Measurements from ENCODE around the gene STAB2.
A peak's percentile ranks its signal among the peaks of the same experiment; 100 is the strongest.

Gene STAB2

GRCh38 chr12:103588680-103589079, 1.6 kb downstream of the STAB2 start:
- no peak for DNase-seq (ENCODE audit: low spot score)

- no peak for DNase-seq (ENCODE audit: low spot score)
Measured at GRCh38 chr12:103589517-103589916, 2.4 kb downstream of the STAB2 start.

GRCh38 chr12:103590271-103590670, 3.2 kb downstream of the STAB2 start:
- DNase-seq (ENCODE audit: low spot score): no peak

- no peak for DNase-seq (ENCODE audit: low spot score)
Measured at GRCh38 chr12:103596981-103597380, 9.9 kb downstream of the STAB2 start.

GRCh38 chr12:103599274-103599673, 12.2 kb downstream of the STAB2 start:
- DNase-seq (ENCODE audit: low spot score): no peak

GRCh38 chr12:103600967-103601728, 14.1 kb downstream of the STAB2 start:
- DNase-seq (ENCODE audit: low spot score): no peak

GRCh38 chr12:103620395-103620794, 33.3 kb downstream of the STAB2 start:
- DNase-seq (ENCODE audit: low spot score): no peak

- DNase-seq (ENCODE audit: low spot score): no peak
Measured at GRCh38 chr12:103623716-103624115, 36.6 kb downstream of the STAB2 start.

GRCh38 chr12:103626498-103626897, 39.4 kb downstream of the STAB2 start:
- peak; percentile 67 for DNase-seq (ENCODE audit: low spot score)

- no peak for DNase-seq (ENCODE audit: low spot score)
Measured at GRCh38 chr12:103627189-103627855, 40.2 kb downstream of the STAB2 start.

GRCh38 chr12:103632554-103633216, 45.6 kb downstream of the STAB2 start:
- peak; percentile 69 for DNase-seq (ENCODE audit: low spot score)

GRCh38 chr12:103634732-103635131, 47.7 kb downstream of the STAB2 start:
- no peak for DNase-seq (ENCODE audit: low spot score)

- no peak for DNase-seq (ENCODE audit: low spot score)
Measured at GRCh38 chr12:103635419-103635818, 48.3 kb downstream of the STAB2 start.

GRCh38 chr12:103637021-103637420, 49.9 kb downstream of the STAB2 start:
- no peak for DNase-seq (ENCODE audit: low spot score)

GRCh38 chr12:103637429-103637828, 50.4 kb downstream of the STAB2 start:
- no peak for DNase-seq (ENCODE audit: low spot score)

GRCh38 chr12:103639983-103640382, 52.9 kb downstream of the STAB2 start:
- no peak for DNase-seq (ENCODE audit: low spot score)

- no peak for DNase-seq (ENCODE audit: low spot score)
Measured at GRCh38 chr12:103640410-103640809, 53.3 kb downstream of the STAB2 start.

GRCh38 chr12:103640831-103641230, 53.8 kb downstream of the STAB2 start:
- no peak for DNase-seq (ENCODE audit: low spot score)

- no peak for DNase-seq (ENCODE audit: low spot score)
Measured at GRCh38 chr12:103642240-103642864, 55.3 kb downstream of the STAB2 start.

- no peak for DNase-seq (ENCODE audit: low spot score)
Measured at GRCh38 chr12:103645202-103645601, 58.1 kb downstream of the STAB2 start.

GRCh38 chr12:103647267-103647666, 60.2 kb downstream of the STAB2 start:
- peak; percentile 20 for DNase-seq (ENCODE audit: low spot score)

GRCh38 chr12:103652808-103653207, 65.7 kb downstream of the STAB2 start:
- DNase-seq (ENCODE audit: low spot score): no peak
